GM18498 (cell line): ENCODE measurements around the gene LEMD3.

Experiments used
- ATAC-seq: cut with Tn5 transposase; IDR thresholded peaks from one replicate; pipeline ENCODE4 v1.9.1; 2021; ENCODE audit warnings: mild to moderate bottlenecking, moderate library complexity; ENCODE audit not compliant: unreplicated experiment

LEMD3 gene

DNA sequence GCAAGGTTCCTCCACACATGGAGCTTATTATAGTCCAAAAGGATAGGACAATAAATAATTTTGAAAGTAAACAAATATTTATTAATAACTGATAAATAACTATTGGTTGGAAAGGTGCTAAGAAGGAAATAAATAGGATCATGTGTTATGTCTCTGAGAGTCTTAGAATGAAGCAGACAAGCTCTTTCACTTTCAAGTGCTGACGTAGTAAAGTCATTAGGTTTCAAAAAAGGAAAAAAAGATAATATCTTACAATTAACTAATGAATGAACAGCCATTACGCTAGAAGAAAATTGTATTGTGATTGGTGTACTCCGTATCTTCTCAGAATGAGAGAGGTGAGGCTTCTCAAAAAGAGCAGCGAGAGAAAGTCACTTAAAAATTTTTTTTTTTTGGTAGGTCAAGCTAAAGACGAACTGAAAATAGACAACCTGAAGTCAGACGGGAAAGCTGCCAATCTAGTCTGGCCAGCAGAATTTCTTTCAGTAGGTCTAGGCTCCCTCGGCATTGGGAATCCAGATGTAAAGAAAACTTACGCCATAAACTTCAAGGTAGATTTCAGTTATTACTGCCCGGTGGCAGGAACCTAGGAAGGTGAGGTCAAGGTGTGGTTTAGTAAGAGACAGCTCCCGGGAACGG is 583 bp upstream of the LEMD3 start:
- peak; percentile 10 for ATAC-seq

DNA sequence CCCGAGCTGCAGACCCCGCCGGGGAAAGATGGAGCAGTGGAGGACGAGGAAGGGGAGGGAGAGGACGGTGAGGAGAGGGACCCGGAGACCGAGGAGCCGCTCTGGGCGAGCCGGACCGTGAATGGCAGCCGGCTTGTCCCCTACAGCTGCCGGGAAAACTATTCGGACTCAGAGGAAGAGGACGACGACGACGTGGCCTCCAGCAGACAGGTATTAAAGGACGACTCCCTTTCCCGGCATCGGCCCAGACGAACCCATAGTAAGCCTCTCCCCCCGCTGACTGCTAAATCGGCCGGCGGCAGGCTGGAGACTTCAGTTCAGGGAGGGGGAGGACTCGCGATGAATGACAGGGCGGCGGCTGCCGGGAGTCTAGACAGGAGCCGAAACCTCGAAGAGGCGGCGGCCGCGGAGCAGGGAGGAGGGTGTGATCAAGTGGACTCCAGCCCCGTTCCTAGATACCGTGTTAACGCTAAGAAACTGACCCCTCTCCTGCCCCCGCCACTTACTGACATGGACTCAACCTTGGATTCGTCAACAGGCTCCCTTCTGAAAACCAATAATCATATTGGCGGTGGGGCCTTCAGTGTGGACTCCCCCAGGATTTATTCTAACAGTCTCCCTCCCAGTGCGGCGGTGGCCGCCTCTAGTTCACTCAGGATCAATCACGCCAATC is 962 bp downstream of the LEMD3 start:
- ATAC-seq: peak; percentile 45

DNA sequence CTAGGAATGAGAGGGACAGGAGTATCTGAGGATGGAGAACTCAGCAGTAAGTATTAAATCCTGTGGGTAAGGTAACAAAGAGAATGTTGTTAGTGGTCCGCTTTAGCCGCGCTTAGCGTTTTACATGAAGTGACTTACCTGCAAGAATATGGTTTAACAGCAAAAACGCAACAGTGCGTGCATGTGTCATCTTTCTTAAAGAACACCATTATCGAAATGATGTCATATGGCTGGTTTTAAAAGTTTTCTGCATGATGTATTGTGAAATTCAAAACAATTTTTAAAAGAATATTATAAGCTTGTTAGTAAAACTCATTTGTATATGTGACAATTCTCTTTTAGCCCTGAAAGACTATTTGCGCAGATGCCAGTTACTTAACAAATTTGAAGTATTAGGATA is 1.7 kb downstream of the LEMD3 start:
- ATAC-seq: no peak

DNA sequence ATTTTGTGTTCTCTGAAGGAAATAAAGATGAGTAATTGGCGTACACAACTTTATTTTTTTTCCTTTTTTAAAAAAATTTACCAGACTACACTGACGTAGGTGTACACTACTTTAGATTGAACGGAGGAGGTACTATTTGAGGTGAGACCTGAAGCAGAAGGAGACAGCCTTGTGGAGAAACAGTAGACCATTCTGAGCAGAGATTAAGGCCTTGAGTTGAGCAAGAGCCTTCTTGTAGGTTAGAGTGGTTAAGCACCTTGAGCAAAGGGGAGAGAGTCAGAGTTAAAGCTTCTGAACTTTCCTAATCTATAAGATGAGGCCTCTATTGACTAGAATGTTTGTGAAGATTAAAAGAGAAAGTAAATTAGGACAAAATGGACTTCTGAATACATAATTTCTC is 2.5 kb downstream of the LEMD3 start:
- no peak for ATAC-seq

DNA sequence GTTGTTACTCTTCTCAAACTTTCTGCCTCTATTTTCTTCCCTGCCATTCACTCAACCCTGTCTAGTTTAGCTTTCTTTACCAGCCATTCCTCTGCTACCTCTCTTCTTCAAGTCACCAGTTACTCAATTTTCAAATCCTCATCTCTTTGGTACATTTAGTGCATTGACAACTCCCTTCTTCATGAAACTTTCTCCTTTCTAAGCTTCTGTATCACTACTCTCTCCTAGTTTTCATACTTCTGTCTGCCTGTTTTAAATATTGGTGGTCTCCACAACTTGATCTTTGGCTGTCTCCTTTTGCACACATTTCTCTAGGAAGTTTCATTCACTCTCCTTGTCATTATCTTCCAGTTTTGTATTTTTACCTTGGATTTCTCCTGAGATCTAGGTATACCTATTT is 6.0 kb downstream of the LEMD3 start:
- no peak for ATAC-seq

DNA sequence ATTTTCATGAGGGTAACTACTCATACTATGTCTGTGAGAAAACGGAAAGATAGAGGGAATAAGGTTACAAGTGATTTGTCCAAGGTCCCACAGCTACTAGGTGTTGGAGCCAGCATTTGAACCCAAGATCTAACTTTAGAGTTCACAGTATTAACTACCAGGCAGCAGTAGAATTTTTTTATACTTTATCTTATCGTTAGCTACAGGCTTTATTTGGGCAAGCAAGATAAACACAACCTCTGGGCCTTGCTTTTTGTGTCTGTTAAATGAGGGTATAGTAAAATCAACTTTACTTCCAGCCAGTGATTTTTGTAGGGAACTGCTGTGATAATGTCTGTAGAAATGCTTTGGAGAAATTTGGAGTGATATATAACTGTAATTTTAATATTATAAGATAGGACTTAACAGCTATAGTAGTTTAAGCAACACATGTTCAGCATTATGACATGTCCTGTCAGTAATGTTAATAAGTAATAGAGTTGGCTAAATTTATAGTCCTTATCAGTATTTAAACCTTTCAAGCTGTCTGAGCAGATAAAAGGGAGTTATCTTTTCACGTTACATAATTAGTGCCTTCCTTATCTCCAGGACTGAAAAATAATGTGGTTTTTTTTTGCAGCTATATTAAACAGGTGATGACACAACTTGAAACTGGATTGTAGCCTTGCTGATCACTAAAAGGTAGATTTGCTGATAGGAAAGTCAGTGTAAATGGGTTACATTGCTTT is 12.8 kb downstream of the LEMD3 start:
- ATAC-seq: no peak

DNA sequence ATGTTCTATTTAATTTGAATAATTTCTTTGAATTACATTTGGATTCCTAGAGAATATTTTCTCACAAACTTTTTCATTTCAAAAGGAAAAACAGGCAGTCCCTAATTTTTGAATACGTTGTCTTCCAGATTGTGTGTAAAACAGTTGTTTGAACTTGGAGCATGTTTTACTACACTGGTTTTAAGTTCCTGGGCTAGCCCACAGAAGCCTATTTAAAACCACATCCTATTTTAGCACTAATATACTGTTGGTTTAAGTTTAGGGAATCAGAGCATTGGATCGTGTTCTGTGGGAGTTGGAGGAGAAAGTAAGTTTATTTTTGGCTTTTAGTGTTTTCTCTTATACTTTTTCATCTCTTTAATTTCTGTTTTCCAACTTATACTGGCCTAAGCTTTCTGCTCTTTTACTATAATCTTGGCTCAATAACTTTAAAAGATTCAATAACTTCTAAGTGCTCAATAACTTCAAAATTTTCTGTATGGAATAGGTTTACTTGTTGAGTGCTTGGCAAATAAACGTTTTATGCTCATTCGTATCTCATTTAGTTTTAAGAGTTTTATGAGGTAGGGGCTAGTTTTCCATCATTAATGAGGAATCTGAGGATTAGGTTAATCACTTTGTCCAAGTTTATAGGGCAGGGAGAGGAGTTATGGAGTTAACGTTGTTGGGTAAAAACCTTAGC is 14.9 kb downstream of the LEMD3 start:
- ATAC-seq: no peak

DNA sequence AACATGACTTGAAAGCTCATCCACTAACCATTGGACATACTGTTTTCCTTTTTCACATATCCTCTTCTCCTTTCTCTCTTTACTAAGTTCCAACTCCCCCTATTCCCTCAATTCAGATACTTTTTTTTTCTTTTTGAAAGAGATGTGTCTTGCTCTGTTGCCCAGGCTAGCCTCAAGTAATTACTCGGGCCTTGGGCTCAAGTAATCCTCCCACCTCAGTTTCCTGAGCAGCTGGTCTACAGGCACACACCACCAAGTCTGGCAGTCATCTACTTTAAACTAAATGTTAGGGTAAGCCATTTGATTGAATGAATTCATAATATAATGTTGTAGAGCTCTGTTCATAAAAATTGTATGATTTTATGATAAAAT is 15.5 kb downstream of the LEMD3 start:
- ATAC-seq: no peak

DNA sequence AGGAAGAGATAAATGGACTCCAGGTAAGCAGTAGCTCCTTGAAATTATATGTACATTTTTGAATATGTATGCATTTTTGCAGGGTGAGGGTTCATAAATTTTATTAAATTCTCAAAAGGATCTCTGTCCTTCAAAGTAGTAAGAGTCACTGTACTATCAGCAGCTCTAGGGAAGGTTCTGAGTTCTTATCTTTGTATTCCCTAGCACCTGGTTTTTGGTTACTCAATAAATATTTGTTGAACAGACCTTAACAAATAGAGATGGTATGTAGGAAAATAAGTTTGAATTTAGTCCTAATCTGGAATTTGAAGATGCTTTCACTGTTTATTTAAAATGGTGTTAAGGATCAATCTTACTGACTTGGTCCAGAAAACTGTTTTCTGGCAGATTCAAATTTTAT is 18.3 kb downstream of the LEMD3 start:
- no peak for ATAC-seq

DNA sequence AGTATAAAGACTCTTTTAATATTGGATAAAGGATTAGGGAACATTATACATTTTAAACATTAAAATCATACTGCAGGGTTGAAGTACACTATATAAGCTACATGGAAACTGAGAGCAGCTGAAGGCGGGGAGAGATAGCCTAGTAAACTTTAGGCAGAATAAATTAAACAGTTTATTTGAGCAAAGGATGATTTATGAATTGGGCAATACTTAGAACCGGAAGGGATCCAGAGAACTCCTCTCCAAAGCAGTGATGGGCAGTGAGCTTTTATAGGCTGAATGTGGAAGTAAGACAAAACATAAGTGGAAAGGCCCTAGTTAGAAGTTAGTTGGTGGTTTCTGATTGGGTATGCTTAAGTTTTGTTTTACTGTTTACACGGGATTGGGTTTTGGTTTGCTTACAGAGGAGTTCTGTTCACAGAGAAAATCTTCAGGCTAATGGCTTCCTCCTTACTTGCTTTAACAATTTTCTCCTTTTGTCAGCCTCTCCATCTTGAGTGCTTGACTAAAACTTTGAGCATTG is 18.9 kb downstream of the LEMD3 start:
- peak; percentile 53 for ATAC-seq

DNA sequence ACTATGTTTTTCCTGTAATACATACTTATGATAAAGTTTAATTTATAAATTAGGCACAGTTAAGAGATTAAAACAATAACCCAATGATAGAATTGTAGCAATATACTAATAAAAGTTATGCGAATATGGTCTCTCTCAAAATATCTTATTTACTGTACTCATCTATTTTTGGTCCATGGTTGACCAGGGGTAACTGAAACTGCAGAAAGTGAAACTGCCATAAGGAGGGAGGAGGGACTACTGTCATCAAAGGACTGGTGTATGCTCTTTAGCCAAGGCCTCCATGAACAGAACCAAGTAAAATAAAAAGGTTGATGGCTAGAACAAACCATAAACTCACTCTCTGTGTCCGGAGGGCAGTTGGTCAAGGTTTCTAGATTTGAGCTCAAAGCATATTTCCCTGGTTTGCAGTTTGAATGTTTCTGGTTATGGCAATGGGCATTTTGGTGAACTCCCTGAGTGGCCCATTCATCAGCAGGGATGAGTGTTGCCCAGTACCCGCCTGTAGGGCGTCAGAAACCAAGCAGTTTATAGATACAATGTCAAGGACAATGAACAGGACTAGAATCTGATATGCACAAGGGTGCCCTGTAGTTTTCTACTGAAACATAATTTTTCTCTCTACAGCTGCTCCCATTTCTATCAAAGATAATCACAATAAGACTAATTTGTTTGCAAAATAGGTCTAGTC is 19.8 kb downstream of the LEMD3 start:
- peak; percentile 95 for ATAC-seq

DNA sequence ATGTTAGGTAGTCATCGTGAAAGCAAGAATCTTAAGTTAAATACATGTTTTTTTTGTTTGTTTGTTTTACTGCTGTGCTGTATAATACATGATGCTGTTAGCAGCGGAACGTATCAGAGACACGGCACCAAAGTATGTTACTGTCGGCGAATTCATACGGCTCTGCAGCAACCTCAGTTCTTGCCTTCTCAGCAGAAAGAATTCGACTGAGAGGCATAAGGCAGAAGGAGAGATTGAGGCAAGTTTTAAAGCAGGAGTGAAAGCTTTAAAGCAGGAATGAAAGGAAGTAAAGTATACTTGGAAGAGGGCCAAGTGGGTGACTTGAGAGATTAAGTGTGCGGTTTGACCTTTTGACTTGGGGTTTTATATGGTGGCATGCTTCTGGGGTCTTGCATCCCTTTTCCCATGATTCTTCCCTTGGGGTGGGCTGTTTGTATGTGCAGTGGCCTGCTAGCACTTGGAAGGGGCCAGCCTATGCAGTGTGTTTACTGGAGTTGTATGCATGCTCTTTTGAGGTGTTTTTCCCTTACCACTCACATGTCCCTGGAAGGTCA is 23.7 kb downstream of the LEMD3 start:
- ATAC-seq: no peak

DNA sequence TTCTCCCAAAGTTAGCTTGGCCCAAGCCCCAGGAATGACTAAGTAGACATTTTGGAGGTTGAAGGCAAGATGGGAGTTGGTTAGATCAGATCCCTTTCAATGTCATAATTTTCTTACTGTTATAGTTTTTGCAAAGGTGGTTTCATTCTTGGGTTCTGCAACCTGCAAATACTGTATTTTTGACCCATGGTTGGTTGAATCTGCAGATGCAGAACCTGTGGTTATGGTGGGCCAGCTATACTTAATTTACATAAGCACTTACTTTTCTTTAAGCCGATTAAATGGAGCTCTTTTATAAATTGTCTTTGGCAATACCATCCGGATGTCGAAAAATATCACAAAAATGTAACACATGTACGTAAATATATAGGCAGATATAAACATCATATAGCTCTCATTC is 25.6 kb downstream of the LEMD3 start:
- ATAC-seq: no peak

DNA sequence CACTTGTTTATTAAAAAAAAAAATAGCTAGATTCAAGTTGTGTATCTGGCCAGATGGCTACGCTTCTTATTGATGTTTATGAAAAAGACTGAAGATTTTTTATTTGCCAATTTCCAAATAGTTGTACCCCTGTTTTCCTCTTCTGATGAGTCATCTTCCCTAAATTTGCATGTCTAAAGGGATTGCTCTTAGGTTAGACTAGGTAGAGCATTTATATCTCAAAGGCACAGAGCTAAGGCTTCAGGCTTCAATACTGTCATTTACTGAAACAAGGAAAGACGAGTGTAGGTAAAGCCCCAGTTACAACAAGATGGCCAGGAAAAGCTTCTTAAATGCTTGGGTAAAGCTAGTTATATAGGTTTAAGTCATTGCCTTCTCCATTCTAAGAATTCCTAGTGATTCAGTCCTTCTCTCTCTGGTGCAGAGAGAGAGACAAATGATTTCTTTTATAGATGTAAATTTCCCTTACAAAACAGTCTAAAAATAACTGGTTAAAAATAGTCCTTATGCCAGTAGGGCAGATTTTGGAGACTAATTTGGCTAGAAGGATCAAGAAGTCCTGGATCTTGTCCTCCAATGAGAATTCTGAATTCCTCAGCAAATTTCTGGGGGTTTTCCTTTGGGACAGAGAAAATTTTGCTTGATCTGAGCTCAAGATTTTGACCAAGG is 26.1 kb downstream of the LEMD3 start:
- ATAC-seq: no peak

DNA sequence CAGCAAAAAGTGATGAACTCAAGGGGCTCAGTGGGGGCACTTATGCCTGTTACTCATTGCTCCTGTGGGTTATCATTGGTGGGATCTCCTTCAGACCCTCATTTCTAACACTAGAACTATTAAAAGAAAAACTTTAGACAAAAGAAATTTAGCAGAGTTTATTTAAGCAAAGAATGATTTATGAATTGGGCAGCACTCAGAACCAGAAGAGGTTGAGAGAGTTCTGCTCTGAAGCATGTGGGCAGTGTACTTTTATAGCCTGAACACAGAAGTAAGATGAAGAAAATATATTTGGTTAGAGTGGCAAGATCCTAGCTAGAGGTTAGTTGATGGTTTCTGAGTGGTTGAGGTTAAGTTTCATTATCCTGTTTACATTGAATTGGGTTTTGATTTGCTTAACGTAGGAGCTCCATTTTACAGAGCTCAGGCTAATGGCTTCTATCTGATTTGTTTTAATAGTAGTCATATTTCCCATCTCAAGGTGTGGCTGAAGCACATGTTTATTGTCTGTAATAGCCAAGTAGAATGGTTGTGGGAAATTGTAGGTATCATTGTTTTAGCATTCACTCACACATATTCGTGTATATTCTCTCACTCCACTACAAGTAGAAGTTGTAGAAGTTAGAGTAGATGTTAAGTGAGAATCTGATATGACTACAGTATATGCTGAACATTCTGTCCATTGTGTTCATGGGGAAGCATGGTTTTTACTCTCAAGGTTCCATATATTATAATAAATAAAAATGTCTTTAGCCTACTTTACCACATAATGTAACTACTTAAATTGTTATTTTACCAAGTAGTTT is 27.6 kb downstream of the LEMD3 start:
- no peak for ATAC-seq

DNA sequence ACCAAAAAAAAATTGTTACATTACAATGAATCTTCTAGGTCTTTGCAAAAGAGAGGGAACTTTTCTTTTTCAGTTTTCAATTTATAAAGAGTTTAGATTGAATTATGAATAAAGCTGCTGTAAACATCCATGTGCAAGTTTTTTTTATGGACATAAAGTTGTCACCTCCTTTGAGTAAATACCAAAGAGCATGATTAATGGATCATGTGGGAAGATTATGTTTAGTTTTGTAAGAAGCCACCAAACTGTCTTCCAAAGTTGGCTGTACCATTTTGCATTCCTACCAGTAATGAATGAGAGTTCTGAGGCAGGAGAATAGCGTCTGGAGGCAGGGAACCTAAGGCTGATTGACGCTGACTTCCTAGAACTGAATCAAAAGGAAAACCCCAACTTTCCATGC is 30.2 kb downstream of the LEMD3 start:
- ATAC-seq: no peak

DNA sequence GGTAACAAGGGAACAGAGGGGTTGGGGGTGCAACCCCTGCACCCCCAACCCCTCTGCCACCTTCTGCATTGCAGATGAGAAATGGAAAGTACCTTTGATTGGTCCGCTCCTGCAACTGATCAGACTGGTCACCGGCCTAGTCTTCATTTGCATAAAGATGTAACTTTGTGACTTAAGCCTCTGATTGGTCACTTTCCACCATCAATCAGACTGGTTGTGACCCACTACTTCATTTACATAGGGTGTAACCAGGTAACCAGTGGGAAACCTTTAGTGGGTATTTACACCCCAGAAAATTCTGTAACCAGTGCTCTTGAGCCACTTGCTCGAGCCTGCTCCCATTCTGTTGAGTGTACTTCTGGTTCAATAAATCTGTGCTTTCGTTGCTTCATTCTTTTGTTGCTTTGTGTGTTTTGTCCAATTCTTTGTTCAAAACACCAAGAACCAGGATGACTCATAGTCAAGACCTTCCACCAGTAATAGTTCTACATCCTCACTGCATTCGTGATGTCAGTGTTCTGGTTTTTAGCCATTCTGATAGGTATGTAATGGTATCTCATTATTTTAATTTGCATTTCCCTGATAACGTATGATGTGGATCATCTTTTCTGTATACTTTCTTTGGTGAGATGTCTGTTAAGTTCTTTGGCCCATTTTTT is 30.8 kb downstream of the LEMD3 start:
- ATAC-seq: no peak

DNA sequence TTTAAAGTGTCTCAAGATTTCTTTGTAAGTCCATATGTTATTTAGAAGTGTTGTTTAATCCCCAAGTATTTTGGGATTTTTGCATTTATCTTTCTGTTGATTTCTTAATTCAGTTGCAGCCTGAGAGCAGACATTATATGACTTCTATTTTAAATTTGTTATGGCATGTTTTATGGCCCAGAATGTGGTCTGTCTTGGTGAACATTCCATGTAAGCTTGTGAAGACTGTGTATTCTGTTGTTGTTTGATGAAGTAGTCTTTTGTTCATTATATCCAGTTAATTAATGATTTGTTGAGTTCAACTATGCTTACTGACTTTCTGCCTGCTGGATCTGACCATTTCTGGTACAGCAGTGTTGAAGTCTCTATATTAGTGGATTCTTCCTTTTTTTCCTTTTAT is 34.0 kb downstream of the LEMD3 start:
- ATAC-seq: no peak
